Neural cell (in vitro differentiated cells): ENCODE measurements around the gene FAAH. TPM values are rescaled to one million over a fixed set of nuclear protein-coding genes. Genes with fewer than 3 reads are reported as not detected.
A peak's percentile ranks its signal among the peaks of the same experiment; 100 is the strongest.

Source experiments
- H2AFZ ChIP-seq: fragments of 200-600, 300-800 bp; sonication (generic), shearing (Covaris generic); 2 replicates; pipeline ENCODE4 v1.6.0; 2014; ENCODE audit warnings: low read depth, mild to moderate bottlenecking, antibody characterized with exemption, low read length, moderate library complexity
- H3F3A ChIP-seq: fragments of 200-600 bp; shearing (Covaris generic); 2 replicates; pipeline ENCODE4 v1.6.1; 2016; ENCODE audit warnings: mild to moderate bottlenecking, moderate library complexity, mixed read lengths, antibody characterized with exemption, low read length; ENCODE audit not compliant: insufficient read depth, poor library complexity, severe bottlenecking
- H3K27ac ChIP-seq: fragments of 200-600, 300-800 bp; sonication (generic), shearing (Covaris generic); 2 replicates; pipeline ENCODE4 v1.5.1; 2014; ENCODE audit warnings: mild to moderate bottlenecking, low read length, moderate library complexity
- H3K27me3 ChIP-seq: fragments of 300-800, 200-600 bp; sonication (generic), shearing (Covaris generic); 2 replicates; pipeline ENCODE4 v1.6.0; 2014; ENCODE audit warnings: mild to moderate bottlenecking, low read depth, low read length, moderate library complexity; ENCODE audit not compliant: insufficient read depth
- H3K36me3 ChIP-seq: fragments of 300-800, 200-600 bp; sonication (generic), shearing (Covaris generic); 2 replicates; pipeline ENCODE4 v1.5.1; 2014; ENCODE audit warnings: mild to moderate bottlenecking, antibody characterized with exemption, low read length, moderate library complexity; ENCODE audit not compliant: insufficient read depth
- H3K4me2 ChIP-seq: fragments of 300-800, 200-600 bp; sonication (generic), shearing (Covaris generic); 2 replicates; pipeline ENCODE4 v1.6.0; 2014; ENCODE audit warnings: mild to moderate bottlenecking, low read length
- H3K4me3 ChIP-seq: fragments of 300-800, 200-600 bp; sonication (generic), shearing (Covaris generic); 2 replicates; pipeline ENCODE4 v1.5.1; 2014; ENCODE audit warnings: mild to moderate bottlenecking, low read length, moderate library complexity
- H3K79me2 ChIP-seq: fragments of 200-600 bp; shearing (Covaris generic); replicated peaks from 2 replicates; pipeline ENCODE4 v1.6.0; 2014; ENCODE audit warnings: mild to moderate bottlenecking, low read length, moderate library complexity; ENCODE audit not compliant: insufficient read depth
- H3K9ac ChIP-seq: fragments of 300-800, 200-600 bp; sonication (generic), shearing (Covaris generic); 2 replicates; pipeline ENCODE4 v1.6.1; 2016; ENCODE audit warnings: mild to moderate bottlenecking, low read length, mixed read lengths
- H3K9me2 ChIP-seq: fragments of 200-600 bp; shearing (Covaris generic); 2 replicates; pipeline ENCODE4 v1.6.1; 2016; ENCODE audit warnings: mild to moderate bottlenecking, low read length, mixed read lengths; ENCODE audit not compliant: insufficient read depth
- H3K9me3 ChIP-seq: fragments of 200-600, 300-800 bp; sonication (generic), shearing (Covaris generic); 2 replicates; pipeline ENCODE4 v1.6.1; 2016; ENCODE audit warnings: mild to moderate bottlenecking, mixed run types, low read length, moderate library complexity, mixed read lengths
- H4K20me1 ChIP-seq: fragments of 200-600 bp; shearing (Covaris generic); 2 replicates; pipeline ENCODE4 v1.6.1; 2016; ENCODE audit warnings: mild to moderate bottlenecking, mixed run types; ENCODE audit not compliant: insufficient read depth
- EP300 ChIP-seq: fragments of 450-650 bp; conservative IDR thresholded peaks from 2 replicates; pipeline ENCODE4 v1.6.1; 2014; ENCODE audit warnings: antibody characterized with exemption, mild to moderate bottlenecking, moderate library complexity; ENCODE audit not compliant: poor library complexity, severe bottlenecking
- EZH2 ChIP-seq: fragments of 200-600, 300-800 bp; shearing (Covaris generic), sonication (generic); IDR thresholded peaks from 2 replicates; pipeline ENCODE4 v1.6.1; 2014; ENCODE audit warnings: antibody characterized with exemption, low read length, borderline replicate concordance, mild to moderate bottlenecking; ENCODE audit not compliant: insufficient read depth, poor library complexity, severe bottlenecking
- MXI1 ChIP-seq: fragments of 450-650 bp; conservative IDR thresholded peaks from 2 replicates; pipeline ENCODE4 v1.6.1; 2014; ENCODE audit warnings: antibody characterized with exemption, mild to moderate bottlenecking; ENCODE audit not compliant: poor library complexity, severe bottlenecking
- POLR2AphosphoS5 ChIP-seq: IDR thresholded peaks from 2 replicates; pipeline ENCODE4 v1.6.1; 2012
- RAD21 ChIP-seq: fragments of 450-650 bp; conservative IDR thresholded peaks from 2 replicates; pipeline ENCODE4 v1.6.1; 2014; ENCODE audit warnings: antibody characterized with exemption, mild to moderate bottlenecking, moderate library complexity
- SMC3 ChIP-seq: fragments of 450-650 bp; conservative IDR thresholded peaks from 2 replicates; pipeline ENCODE4 v1.6.1; 2014; ENCODE audit warnings: antibody characterized with exemption, mild to moderate bottlenecking, moderate library complexity; ENCODE audit not compliant: poor library complexity
- TAF1 ChIP-seq: IDR thresholded peaks from 2 replicates; pipeline ENCODE4 v1.6.1; 2012; ENCODE audit warnings: low read depth
- polyA plus RNA-seq: library from polyadenylated mRNA; depleted of rRNA; stranded (reverse); fragments of >200 nt; gene quantifications from 2 replicates; pipeline ENCODE4 v1.2.3, GENCODE V29; 2014
- TF ChIP-seq, protein P1 (sequence below): fragments of 450-650 bp; IDR thresholded peaks from 2 replicates; pipeline ENCODE4 v1.5.1; 2014; ENCODE audit warnings: antibody characterized with exemption, mild to moderate bottlenecking, moderate library complexity; ENCODE audit not compliant: poor library complexity, severe bottlenecking
- TF ChIP-seq, protein P2 (sequence below): IDR thresholded peaks from 2 replicates; pipeline ENCODE4 v1.6.1; 2012; ENCODE audit warnings: borderline replicate concordance

Gene FAAH
- polyA plus RNA-seq, 1 donor from 2014 or later: 106 TPM

DNA sequence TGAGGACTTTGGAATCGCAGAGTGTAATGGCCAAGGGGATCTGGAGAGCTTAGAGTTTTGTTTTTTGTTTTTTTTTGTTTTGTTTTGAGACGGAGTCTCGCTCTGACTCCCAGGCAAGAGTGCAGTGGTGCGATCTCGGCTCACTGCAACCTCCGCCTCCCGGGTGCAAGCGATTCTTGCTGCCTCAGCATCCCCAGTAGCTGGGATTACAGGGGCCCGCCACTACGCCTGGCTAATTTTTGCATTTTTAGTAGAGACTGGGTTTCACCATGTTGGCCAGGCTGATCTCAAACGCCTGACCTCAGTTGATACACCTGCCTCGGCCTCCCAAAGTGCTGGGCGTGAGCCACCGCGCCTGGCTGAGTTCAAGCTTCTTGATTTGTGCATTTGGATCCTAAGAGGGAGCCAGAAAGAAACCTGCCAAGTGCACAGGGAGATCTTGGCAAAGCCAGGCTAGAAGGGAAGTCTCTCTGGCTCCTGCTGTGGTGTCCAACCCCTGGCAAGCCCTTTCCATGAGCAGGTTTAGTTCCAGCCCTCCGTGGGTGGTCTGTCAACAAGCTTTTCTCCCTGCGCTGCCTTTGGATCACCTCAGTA is 852 bp downstream of the FAAH start:
- TF ChIP-seq, protein P1, sequence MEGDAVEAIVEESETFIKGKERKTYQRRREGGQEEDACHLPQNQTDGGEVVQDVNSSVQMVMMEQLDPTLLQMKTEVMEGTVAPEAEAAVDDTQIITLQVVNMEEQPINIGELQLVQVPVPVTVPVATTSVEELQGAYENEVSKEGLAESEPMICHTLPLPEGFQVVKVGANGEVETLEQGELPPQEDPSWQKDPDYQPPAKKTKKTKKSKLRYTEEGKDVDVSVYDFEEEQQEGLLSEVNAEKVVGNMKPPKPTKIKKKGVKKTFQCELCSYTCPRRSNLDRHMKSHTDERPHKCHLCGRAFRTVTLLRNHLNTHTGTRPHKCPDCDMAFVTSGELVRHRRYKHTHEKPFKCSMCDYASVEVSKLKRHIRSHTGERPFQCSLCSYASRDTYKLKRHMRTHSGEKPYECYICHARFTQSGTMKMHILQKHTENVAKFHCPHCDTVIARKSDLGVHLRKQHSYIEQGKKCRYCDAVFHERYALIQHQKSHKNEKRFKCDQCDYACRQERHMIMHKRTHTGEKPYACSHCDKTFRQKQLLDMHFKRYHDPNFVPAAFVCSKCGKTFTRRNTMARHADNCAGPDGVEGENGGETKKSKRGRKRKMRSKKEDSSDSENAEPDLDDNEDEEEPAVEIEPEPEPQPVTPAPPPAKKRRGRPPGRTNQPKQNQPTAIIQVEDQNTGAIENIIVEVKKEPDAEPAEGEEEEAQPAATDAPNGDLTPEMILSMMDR: no peak
- no peak for TF ChIP-seq TAF1
- Histone ChIP-seq H3K36me3 (no peaks in the 10 kb centered on the region), H3K4me3 (peak overlapping the region; percentile 92), H3K9ac (peak overlapping the region; percentile 74), H3K4me2 (peak overlapping the region; percentile 84), H2AFZ (peak overlapping the region; percentile 58), H3K27me3 (no peaks in the 10 kb centered on the region), H3F3A (peaks cover 3% of the 10 kb centered on the region), H4K20me1 (no peaks in the 10 kb centered on the region), H3K9me3 (no peaks in the 10 kb centered on the region), H3K9me2 (no peaks in the 10 kb centered on the region), H3K27ac (peak overlapping the region; percentile 14), H3K79me2 (no peaks in the 10 kb centered on the region)

DNA sequence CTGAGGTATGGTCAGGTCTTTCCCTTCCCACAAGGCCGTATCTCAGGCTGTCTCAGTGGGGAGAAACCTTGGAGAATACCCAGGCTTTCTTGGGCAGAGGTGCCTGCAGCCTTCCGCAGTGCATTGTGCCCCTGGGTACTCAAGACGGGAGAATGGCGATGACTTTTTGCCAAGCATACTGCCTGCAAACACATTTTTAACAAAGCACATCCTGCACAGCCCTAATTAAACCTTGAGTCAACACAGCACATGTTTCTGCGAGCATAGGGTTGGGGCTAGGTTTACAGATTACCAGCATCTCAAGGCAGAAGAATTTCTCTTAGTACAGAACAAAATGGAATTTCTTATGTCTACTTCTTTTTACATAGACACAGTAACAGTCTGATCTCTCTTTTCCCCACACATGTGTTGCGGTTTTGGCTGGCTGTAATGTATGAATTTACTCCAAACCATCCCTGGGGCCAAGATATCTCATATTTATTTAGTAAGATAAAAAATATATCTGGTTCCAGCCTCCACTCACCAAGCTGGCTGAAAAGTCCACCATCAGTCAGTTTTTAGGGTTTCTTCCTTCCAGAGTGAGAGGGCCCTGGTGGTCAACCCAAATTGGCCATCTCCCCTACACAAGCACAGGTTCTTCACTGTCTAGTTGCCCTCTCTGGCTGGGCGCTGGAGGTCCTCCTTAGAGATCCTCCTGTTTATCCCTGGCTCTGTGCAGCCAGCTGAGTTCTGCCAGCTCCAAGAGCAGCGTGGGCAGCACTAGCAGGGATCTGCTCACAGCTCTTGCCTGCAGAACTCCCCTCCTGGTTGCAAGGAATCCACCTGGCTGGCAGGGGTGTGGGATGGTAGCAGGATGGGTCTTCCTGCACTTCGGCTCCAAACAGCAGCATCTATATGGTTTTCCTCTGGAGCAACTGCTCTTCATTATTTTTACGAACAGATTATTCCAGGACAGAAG is 2.6 kb downstream of the FAAH start:
- H3K9ac ChIP-seq: no peak overlapping the region
- no peak overlapping the region for H2AFZ ChIP-seq
- peaks cover 3% of the 10 kb centered on the region for H3F3A ChIP-seq
- H3K4me3 ChIP-seq: no peak overlapping the region
- H3K79me2 ChIP-seq: no peaks in the 10 kb centered on the region
- no peaks in the 10 kb centered on the region for H3K36me3 ChIP-seq
- H3K27ac ChIP-seq: no peak overlapping the region
- H3K4me2 ChIP-seq: no peak overlapping the region
- no peak for TF ChIP-seq RAD21
- no peak for TF ChIP-seq TAF1
- no peak for TF ChIP-seq EZH2
- TF ChIP-seq, protein P1: no peak
- no peak for TF ChIP-seq MXI1
- TF ChIP-seq, protein P2, sequence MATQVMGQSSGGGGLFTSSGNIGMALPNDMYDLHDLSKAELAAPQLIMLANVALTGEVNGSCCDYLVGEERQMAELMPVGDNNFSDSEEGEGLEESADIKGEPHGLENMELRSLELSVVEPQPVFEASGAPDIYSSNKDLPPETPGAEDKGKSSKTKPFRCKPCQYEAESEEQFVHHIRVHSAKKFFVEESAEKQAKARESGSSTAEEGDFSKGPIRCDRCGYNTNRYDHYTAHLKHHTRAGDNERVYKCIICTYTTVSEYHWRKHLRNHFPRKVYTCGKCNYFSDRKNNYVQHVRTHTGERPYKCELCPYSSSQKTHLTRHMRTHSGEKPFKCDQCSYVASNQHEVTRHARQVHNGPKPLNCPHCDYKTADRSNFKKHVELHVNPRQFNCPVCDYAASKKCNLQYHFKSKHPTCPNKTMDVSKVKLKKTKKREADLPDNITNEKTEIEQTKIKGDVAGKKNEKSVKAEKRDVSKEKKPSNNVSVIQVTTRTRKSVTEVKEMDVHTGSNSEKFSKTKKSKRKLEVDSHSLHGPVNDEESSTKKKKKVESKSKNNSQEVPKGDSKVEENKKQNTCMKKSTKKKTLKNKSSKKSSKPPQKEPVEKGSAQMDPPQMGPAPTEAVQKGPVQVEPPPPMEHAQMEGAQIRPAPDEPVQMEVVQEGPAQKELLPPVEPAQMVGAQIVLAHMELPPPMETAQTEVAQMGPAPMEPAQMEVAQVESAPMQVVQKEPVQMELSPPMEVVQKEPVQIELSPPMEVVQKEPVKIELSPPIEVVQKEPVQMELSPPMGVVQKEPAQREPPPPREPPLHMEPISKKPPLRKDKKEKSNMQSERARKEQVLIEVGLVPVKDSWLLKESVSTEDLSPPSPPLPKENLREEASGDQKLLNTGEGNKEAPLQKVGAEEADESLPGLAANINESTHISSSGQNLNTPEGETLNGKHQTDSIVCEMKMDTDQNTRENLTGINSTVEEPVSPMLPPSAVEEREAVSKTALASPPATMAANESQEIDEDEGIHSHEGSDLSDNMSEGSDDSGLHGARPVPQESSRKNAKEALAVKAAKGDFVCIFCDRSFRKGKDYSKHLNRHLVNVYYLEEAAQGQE: no peak
- no peak for TF ChIP-seq SMC3
- TF ChIP-seq EP300: no peak
- no peak for TF ChIP-seq POLR2AphosphoS5
- no peaks in the 10 kb centered on the region for H4K20me1 ChIP-seq
- no peaks in the 10 kb centered on the region for H3K27me3 ChIP-seq
- no peaks in the 10 kb centered on the region for H3K9me2 ChIP-seq
- no peaks in the 10 kb centered on the region for H3K9me3 ChIP-seq
